Measurements from ENCODE around the gene CYGB. TPM values are rescaled to one million over a fixed set of nuclear protein-coding genes. Genes with fewer than 3 reads are reported as not detected.
A peak's percentile ranks its signal among the peaks of the same experiment; 100 is the strongest.

CYGB gene
- total and polyA plus RNA-seq, 2 of the 13 experiments (the other 11 are each of a cell fraction or from before 2014, with no cell fraction given) = 18.9 to 27.1 TPM

- TF ChIP-seq HNF1A (IDR thresholded peaks at IDR 0.05; ENCODE audit: low read depth) (no peak), HNF1A (CRISPR knock-in tag; IDR thresholded peaks at IDR 0.05; ENCODE audit: borderline replicate concordance) (no peak), ZNF841 (CRISPR knock-in tag; IDR thresholded peaks at IDR 0.05; ENCODE audit: borderline replicate concordance) (no peak), SMC3 (IDR thresholded peaks at IDR 0.05; ENCODE audit: low read length) (peak; percentile 94), SAP130 (CRISPR knock-in tag; IDR thresholded peaks at IDR 0.05; ENCODE audit: low read depth) (peak; percentile 85), TOE1 (CRISPR knock-in tag; IDR thresholded peaks at IDR 0.05) (no peak), SNAPC2 (CRISPR knock-in tag; IDR thresholded peaks at IDR 0.05) (0 out of 2 replicates have a peak, but pooled peaks have one; percentile 45), ZNF264 (CRISPR knock-in tag; IDR thresholded peaks at IDR 0.05) (no peak), ZNF768 (CRISPR knock-in tag; IDR thresholded peaks at IDR 0.05) (no peak), NCOA5 (CRISPR knock-in tag; IDR thresholded peaks at IDR 0.05) (no peak), ZNF646 (CRISPR knock-in tag; IDR thresholded peaks at IDR 0.05) (no peak), ATF4 (CRISPR knock-in tag; IDR thresholded peaks at IDR 0.05) (no peak), ARID2 (CRISPR knock-in tag; IDR thresholded peaks at IDR 0.05; ENCODE audit: borderline replicate concordance) (peak; percentile 65; the same call in 1 of the 2 replicates), ZFP41 (CRISPR knock-in tag; IDR thresholded peaks at IDR 0.05; ENCODE audit: borderline replicate concordance) (peak; percentile 18; the same call in 1 of the 2 replicates), DR1 (CRISPR knock-in tag; IDR thresholded peaks at IDR 0.05) (no peak)
Observed at GRCh38 chr17:76506408-76507345, 30.8 kb downstream of the CYGB start (continued).
